GM18508 (cell line): Measurements from ENCODE around the gene HACD1.
A peak's percentile ranks its signal among the peaks of the same experiment; 100 is the strongest.
"Not testable (repeated sequence)": the region's sequence is repeated elsewhere in the genome, so short reads cannot be mapped to it uniquely, and the experiment has no call there.

ENCODE experiments used
- ATAC-seq: cut with Tn5 transposase; IDR thresholded peaks from one replicate; pipeline ENCODE4 v1.9.1; 2021; ENCODE audit warnings: moderate number of reproducible peaks; ENCODE audit not compliant: insufficient read depth, unreplicated experiment

The HACD1 gene

DNA sequence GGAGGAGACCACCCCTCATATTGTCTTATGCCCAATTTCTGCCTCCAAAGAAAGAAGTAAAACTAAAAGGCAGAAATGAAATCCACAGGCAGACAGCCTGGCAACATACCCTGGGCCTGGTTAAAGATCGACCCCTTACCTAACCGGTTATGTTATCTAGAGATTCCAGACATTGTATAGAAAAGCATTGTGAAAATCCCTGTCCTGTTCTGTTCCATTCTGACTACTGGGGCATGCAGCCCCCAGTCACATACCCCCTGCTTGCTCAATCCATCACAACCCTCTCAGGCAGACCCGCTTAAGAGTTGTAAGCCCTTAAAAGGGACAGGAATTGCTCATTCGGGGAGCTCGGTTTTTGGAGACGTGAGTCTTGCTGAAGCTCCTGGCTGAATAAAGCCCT lies 29.9 kb downstream of the HACD1 start:
- not testable (repeated sequence) for ATAC-seq

- ATAC-seq, result peak; percentile 49
These were observed 30.3 kb downstream of the HACD1 start for GRCh38 chr10:17586821-17587234.

DNA sequence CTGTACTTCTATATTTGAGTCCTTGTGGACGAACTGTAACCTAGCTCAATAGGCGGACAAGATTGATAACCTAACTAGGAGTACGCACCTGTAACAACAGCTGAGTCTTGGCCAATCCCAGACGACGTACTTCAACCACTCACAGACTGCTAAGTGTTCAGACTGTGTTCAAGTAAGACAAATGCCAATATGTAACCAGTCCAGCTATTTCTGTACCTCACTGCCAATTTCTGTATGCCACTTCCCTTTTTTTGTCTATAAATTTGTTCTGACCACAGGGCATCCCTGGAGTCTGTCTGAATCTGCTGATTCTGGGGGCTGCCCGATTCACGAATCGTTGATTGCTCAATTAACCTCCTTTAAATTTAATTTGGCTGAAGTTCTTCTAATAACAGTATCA lies 32.2 kb downstream of the HACD1 start:
- peak; percentile 83 for ATAC-seq

DNA sequence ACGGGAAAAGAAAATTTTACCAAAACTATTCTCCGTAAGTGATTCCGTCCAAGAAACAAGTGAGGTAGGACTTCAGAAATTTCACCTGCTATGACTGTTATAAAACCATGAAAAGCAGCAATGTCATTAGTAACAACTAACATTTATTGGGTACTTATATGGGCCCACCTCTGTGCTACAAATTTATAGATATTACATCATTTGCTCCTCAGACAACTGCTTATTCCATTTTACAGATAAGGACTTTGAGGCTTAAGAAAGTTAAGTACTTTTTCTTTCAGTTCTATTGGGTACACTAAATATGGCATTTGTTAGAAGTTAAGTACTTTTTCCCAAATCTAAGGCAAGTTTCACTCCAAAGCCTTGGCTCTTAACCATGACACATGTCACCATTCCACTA lies 36.3 kb downstream of the HACD1 start:
- no peak for ATAC-seq

- ATAC-seq, result no peak
These were observed 38.6 kb downstream of the HACD1 start for GRCh38 chr10:17578603-17579002.

DNA sequence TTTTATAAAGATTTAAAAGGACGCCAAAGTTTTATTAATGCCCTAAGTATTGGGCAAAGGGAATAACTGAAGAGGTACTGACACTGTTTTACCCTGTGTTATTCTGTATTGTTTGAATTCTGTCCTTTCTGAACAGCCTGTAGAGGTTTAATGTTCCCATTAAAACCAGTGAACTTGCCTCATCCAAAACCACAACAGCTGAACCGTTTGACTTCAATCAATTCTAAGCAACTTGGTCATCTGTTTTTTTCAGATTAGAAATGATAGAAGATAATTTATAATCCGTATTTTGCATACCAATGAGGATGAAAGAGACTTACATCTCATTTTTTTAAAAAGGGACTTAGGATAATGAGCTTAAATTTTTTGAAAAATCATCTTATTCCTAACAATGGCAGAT lies 40.4 kb downstream of the HACD1 start:
- ATAC-seq, result no peak

DNA sequence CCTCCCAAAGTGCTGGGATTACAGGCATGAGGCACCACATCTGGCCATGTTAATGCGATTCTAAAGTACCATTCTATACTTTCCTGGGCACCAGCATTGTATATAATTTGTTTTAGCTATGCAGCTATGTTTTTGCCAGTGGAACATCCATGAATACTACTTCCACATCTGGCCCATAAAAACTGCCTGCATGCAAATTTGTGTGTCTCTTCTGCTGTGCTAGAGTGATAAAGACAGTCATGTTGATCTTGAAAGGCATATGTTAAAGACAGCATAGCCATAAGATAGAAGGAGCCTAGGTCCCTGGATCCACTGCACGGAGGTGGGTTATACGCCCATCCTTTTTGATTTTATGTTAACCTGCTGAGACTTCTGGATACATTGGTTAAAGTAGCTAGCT lies 52.3 kb downstream of the HACD1 start:
- ATAC-seq, result no peak

DNA sequence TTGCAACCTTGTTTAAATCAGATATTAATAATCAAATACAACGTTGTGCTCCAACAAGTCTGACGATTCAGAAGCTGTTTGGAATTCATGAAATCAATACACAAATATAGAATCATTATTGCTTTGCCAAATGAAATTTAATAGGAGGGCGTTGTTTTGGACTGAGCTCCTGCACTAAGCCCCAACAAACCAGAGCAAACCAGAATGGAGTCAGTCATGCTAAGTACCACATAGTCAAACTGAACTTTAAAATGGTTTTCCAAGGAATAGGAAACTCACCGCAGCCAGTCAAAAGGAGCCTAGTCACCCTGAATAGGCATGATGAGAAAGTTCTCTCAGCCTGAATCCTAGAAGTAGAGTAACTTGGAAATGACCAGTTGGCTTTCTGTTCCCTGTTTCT lies 53.7 kb downstream of the HACD1 start:
- ATAC-seq, result no peak

DNA sequence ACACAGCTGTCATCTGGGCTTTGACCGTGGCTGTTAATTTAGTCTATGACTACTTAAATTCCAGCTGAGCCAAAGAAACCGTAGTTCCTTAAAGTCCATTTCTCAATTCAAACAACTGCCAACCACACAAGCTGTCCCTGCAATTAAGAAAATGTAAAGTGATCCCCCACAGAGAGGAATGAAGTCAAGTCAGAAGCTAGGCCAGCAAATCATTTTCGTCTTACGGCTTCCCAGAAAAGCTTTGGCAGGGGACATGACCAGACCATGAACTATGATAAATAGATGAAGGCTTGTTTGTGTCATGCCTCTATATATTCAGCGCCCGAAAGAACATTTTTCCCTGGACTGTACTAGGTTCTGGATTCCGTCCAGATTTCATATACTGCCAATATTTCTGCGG lies 54.6 kb downstream of the HACD1 start:
- no peak for ATAC-seq

DNA sequence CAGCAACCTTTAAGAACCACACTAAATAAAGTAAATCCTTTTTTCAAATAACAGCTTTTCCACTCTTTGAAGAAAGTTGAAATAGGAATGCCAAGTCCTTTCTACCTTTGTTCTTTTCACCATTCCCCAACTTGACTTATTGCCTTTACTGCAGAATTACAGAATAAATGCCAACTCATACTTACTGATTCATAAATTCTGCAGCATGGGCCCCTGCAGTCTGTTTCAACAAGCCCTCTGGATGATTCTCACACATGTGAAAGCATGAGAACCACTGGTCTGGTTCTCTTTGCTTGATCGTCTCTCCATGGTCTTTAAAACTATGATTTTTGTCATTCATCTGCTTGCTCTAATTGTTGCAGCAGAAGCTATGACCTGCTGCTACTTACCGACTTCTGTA lies 56.1 kb downstream of the HACD1 start:
- no peak for ATAC-seq

- no peak for ATAC-seq
These were observed 59.7 kb downstream of the HACD1 start for GRCh38 chr10:17557459-17557858.

DNA sequence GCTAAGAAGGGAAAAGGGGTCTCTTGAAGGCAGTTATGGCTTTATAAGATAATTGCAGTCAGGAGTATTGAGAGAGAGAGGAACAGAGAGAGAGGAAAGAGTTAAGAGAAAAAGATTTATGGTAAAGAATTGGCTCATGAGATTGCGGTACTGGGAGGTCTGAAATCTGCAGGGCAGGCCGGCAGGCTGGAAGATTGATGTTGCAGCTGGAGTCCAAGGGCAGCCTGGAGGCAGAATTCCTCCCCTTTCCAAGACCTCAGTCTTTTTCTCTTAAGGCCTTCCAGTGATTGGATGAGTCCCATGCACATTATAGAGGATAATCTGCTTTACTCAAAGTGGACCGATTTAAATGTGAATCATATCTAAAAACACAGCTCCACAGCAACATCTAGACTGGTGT lies 68.4 kb downstream of the HACD1 start:
- no peak for ATAC-seq

GRCh38 chr10:17548162-17548561 lies 69.0 kb downstream of the HACD1 start:
- ATAC-seq, result no peak

DNA sequence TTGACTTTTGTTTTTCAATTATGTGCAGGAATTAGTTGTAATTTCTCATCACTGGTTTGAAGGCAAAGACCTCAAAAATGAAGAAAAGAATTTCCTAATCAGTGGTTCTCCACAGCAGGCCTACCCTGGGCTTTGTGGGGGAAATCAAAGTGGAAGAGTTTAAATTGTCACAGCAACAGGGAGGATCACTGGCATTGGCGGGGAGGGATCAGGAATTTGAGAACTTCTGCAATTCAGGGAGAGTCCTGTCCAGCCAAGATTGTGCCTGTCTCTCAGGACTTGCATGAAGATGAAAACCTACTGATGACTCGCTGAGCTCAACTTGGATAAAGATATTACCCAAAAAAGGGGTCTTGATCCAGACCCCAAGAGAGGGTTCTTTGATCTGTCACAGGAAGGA lies 70.1 kb downstream of the HACD1 start:
- ATAC-seq, result no peak

GRCh38 chr10:17544465-17544864 lies 72.7 kb downstream of the HACD1 start:
- no peak for ATAC-seq
